Measurements from ENCODE around the gene HCRT. TPM values are rescaled to one million over a fixed set of nuclear protein-coding genes. Genes with fewer than 3 reads are reported as not detected.

HCRT gene
- total RNA-seq, 1 donor: not detected

DNA sequence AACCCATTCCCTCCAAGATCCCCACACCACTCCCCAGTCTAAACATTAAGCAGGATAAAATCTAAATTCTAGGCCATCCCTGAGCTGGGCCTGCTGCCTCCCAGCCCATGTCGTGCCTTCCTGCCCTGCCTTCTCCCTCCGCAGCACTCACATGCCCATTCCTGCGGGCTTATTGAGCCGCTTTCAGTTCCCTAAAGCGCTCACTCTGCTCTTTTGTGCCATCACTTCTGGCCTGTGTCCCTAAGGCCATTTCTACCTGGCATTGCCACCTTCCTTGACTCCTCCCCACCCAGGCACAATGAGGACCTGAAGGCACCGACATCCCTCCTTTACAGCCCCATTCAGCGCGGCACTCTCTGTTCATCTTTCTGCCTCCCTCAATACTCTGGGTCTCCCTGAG, 17.4 kb downstream of the HCRT start:
- no peaks in the 10 kb centered on the region for H3K4me1 ChIP-seq (ENCODE audit: insufficient read depth, low read length)
- no peak overlapping the region for H3K4me2 ChIP-seq (ENCODE audit: insufficient read depth, low read length)
- no peaks in the 10 kb centered on the region for H3K79me2 ChIP-seq (ENCODE audit: insufficient read depth, low read length)
- TF ChIP-seq, protein P1, sequence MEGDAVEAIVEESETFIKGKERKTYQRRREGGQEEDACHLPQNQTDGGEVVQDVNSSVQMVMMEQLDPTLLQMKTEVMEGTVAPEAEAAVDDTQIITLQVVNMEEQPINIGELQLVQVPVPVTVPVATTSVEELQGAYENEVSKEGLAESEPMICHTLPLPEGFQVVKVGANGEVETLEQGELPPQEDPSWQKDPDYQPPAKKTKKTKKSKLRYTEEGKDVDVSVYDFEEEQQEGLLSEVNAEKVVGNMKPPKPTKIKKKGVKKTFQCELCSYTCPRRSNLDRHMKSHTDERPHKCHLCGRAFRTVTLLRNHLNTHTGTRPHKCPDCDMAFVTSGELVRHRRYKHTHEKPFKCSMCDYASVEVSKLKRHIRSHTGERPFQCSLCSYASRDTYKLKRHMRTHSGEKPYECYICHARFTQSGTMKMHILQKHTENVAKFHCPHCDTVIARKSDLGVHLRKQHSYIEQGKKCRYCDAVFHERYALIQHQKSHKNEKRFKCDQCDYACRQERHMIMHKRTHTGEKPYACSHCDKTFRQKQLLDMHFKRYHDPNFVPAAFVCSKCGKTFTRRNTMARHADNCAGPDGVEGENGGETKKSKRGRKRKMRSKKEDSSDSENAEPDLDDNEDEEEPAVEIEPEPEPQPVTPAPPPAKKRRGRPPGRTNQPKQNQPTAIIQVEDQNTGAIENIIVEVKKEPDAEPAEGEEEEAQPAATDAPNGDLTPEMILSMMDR (IDR thresholded peaks at IDR 0.05; ENCODE audit: extremely low read depth, low read depth, low read length): no peak
- H3K4me3 ChIP-seq (ENCODE audit: insufficient read depth, low read length): no peak overlapping the region
- H3K27ac ChIP-seq (ENCODE audit: low read depth, low read length): no peak overlapping the region
- no peaks in the 10 kb centered on the region for H3K9me3 ChIP-seq (ENCODE audit: low read depth, low read length)
- H2AFZ ChIP-seq (ENCODE audit: low read length): no peak overlapping the region
- peaks cover 10% of the 10 kb centered on the region for H3K27me3 ChIP-seq (ENCODE audit: insufficient read depth, low read length)
- no peaks in the 10 kb centered on the region for H4K20me1 ChIP-seq (ENCODE audit: insufficient read depth, low read length)
- DNase-seq (ENCODE audit: insufficient read length, low spot score, missing footprints): peak; percentile 69
- no peaks in the 10 kb centered on the region for H3K36me3 ChIP-seq (ENCODE audit: insufficient read depth, low read length)

DNA sequence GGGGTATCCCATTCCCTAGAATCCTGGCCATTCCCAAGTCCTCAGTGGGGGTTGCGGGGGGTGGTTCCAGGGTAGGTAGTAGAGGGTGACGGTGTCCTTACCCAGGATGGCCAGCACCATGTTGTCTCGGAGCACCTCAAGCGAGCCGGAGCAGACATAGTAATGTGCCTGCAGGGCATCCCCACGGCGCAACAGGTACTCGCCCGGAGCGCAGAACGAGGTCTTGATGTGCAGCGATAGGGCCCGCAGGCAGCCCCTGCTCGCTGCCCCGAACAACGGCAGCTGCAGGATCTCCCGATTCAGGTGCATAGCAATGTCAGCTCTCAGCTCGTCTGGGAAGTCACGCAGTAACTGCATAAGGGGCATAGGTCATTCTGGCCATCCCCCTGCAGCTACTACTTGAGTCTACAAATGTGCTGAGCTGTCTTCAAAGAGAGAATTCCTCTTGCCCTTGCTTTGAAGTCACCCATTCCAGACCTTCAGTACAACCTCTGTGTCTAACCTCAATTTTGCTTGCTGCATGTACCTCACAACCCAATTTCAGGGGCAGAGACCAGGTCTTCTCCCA, 19.0 kb downstream of the HCRT start:
- H4K20me1 ChIP-seq (ENCODE audit: insufficient read depth, low read length): no peaks in the 10 kb centered on the region
- DNase-seq (ENCODE audit: insufficient read length, low spot score, missing footprints): peak; percentile 84
- H3K79me2 ChIP-seq (ENCODE audit: insufficient read depth, low read length): no peaks in the 10 kb centered on the region
- no peak overlapping the region for H3K27ac ChIP-seq (ENCODE audit: low read depth, low read length)
- TF ChIP-seq, protein P1 (IDR thresholded peaks at IDR 0.05; ENCODE audit: extremely low read depth, low read depth, low read length): no peak
- H3K9me3 ChIP-seq (ENCODE audit: low read depth, low read length): no peaks in the 10 kb centered on the region
- no peak overlapping the region for H2AFZ ChIP-seq (ENCODE audit: low read length)
- peaks cover 6% of the 10 kb centered on the region for H3K27me3 ChIP-seq (ENCODE audit: insufficient read depth, low read length)
- H3K4me2 ChIP-seq (ENCODE audit: insufficient read depth, low read length): no peak overlapping the region
- H3K4me3 ChIP-seq (ENCODE audit: insufficient read depth, low read length): no peak overlapping the region
- H3K4me1 ChIP-seq (ENCODE audit: insufficient read depth, low read length): no peaks in the 10 kb centered on the region
- no peaks in the 10 kb centered on the region for H3K36me3 ChIP-seq (ENCODE audit: insufficient read depth, low read length)

DNA sequence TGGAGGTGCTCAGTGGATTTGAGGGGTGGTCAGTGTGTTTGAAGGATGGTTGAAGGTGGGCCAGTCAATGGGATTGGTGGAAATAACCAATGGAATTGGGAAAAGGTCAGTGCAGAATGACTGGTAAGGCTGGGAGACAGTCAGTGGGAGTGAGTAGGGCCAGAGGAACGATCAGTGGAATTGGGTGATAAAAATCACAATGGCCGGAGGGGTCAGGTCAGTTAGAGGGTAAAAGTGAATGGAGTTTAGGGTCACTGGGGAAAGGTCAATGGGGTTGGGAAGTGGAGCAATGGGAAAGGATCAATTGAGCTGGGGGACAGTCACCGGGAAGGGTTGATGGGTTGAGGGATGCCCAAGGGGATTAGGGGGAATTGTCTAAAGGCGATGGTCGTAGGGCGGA, 19.5 kb downstream of the HCRT start:
- Histone ChIP-seq H3K4me3 (ENCODE audit: insufficient read depth, low read length) (no peak overlapping the region), H4K20me1 (ENCODE audit: insufficient read depth, low read length) (no peaks in the 10 kb centered on the region), H3K27ac (ENCODE audit: low read depth, low read length) (no peak overlapping the region), H3K4me2 (ENCODE audit: insufficient read depth, low read length) (no peak overlapping the region), H2AFZ (ENCODE audit: low read length) (no peak overlapping the region), H3K36me3 (ENCODE audit: insufficient read depth, low read length) (no peaks in the 10 kb centered on the region), H3K9me3 (ENCODE audit: low read depth, low read length) (no peaks in the 10 kb centered on the region), H3K4me1 (ENCODE audit: insufficient read depth, low read length) (no peaks in the 10 kb centered on the region), H3K79me2 (ENCODE audit: insufficient read depth, low read length) (no peaks in the 10 kb centered on the region), H3K27me3 (ENCODE audit: insufficient read depth, low read length) (peaks cover 2% of the 10 kb centered on the region)
- peak; percentile 13 for DNase-seq (ENCODE audit: insufficient read length, low spot score, missing footprints)
- TF ChIP-seq, protein P1 (IDR thresholded peaks at IDR 0.05; ENCODE audit: extremely low read depth, low read depth, low read length): no peak

DNA sequence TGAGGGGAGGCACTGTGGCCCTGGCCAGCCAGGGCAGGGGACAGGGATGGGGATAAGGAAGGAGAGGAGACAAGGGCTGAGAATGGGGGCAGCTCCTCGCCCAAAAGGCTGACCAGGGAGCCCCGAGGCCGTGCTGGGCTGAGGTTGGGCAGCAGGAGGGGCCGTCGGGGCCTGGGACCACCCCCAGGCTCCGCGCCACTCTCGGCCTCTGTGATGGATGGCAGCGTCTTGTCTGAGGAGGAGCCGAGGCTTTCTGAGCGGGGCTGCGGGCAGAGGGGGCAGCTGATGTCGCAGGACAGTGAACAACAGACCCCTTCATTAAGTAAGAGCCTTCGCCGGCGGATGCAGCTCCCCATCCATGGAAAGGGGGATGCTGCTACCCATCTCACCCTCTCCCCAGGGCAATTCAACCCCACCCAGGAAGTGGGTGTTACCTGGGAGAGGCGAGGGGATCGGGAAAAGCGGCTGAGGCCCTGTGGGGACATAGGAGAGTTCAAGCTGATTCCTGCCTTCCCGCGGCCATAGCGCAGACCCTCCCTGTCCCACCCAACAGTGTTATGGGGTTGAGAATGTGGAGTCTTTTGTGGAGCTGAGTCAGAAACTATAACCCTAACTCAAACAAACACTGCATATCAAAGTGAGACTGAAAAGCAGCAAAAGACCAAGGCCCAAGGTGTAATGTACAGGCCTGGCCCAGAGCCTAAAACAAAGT, 21.4 kb downstream of the HCRT start:
- Histone ChIP-seq H2AFZ (ENCODE audit: low read length) (no peak overlapping the region), H3K27me3 (ENCODE audit: insufficient read depth, low read length) (no peaks in the 10 kb centered on the region), H3K27ac (ENCODE audit: low read depth, low read length) (no peak overlapping the region), H3K4me2 (ENCODE audit: insufficient read depth, low read length) (no peak overlapping the region), H3K4me3 (ENCODE audit: insufficient read depth, low read length) (no peak overlapping the region), H4K20me1 (ENCODE audit: insufficient read depth, low read length) (no peaks in the 10 kb centered on the region), H3K79me2 (ENCODE audit: insufficient read depth, low read length) (no peaks in the 10 kb centered on the region), H3K36me3 (ENCODE audit: insufficient read depth, low read length) (no peaks in the 10 kb centered on the region), H3K4me1 (ENCODE audit: insufficient read depth, low read length) (no peaks in the 10 kb centered on the region), H3K9me3 (ENCODE audit: low read depth, low read length) (no peaks in the 10 kb centered on the region)
- peak; percentile 70 for DNase-seq (ENCODE audit: insufficient read length, low spot score, missing footprints)
- TF ChIP-seq, protein P1 (IDR thresholded peaks at IDR 0.05; ENCODE audit: extremely low read depth, low read depth, low read length): no peak

Measured in osteoblast (primary cell).